ENCODE measurements around the gene SIDT1. TPM values are rescaled to one million over a fixed set of nuclear protein-coding genes. Genes with fewer than 3 reads are reported as not detected.

The SIDT1 gene
- total and polyA plus RNA-seq, 12 donors, result 0.32 to 2.4 (median 0.77) TPM

GRCh38 chr3:113602256-113602655, 69.9 kb downstream of the SIDT1 start:
- Histone ChIP-seq H3K36me3 (no peaks in the 10 kb centered on the region), H3K27ac (no peak overlapping the region), H3K9me3 (no peaks in the 10 kb centered on the region), H3K4me3 (no peak overlapping the region), H3K27me3 (no peaks in the 10 kb centered on the region), H3K4me1 (peaks cover 0 to 9% (median 0%) of the 10 kb centered on the region in 9 donors)
- intact Hi-C loops (cut with DNase I), result no loop called here
- DNase-seq (no peak), ATAC-seq (no peak)
- TF ChIP-seq CTCF (IDR thresholded peaks at IDR 0.05), result no peak
- 91 to 93% methylated on average over 2 of the region's 2 CpGs for WGBS, 2 donors

- H3K27ac ChIP-seq, result no peak overlapping the region
- no peak for ATAC-seq
- intact Hi-C loops (cut with DNase I), result no loop called here
- H3K27me3 ChIP-seq, result no peaks in the 10 kb centered on the region
- WGBS, 2 donors, result 89 to 93% methylated on average over 11 of the region's 11 CpGs
- TF ChIP-seq CTCF (IDR thresholded peaks at IDR 0.05), result no peak
- no peaks in the 10 kb centered on the region for H3K36me3 ChIP-seq
- no peak overlapping the region for H3K4me3 ChIP-seq
- peaks cover 0 to 9% (median 0%) of the 10 kb centered on the region in 9 donors for H3K4me1 ChIP-seq
- H3K9me3 ChIP-seq, result no peaks in the 10 kb centered on the region
- no peak for DNase-seq
Measured at GRCh38 chr3:113602836-113603235, 70.5 kb downstream of the SIDT1 start.

GRCh38 chr3:113606539-113607218, 74.3 kb downstream of the SIDT1 start:
- H3K4me1 ChIP-seq, result peaks cover 0 to 9% (median 0%) of the 10 kb centered on the region in 9 donors
- 58 to 59% methylated on average over 8 of the region's 8 CpGs for WGBS, 2 donors
- no peak for TF ChIP-seq CTCF (IDR thresholded peaks at IDR 0.05)
- no peak overlapping the region for H3K27ac ChIP-seq
- H3K4me3 ChIP-seq, result no peak overlapping the region
- H3K27me3 ChIP-seq, result no peaks in the 10 kb centered on the region
- DNase-seq, result no peak
- intact Hi-C loops (cut with DNase I), result no loop called here
- H3K9me3 ChIP-seq, result no peaks in the 10 kb centered on the region
- no peaks in the 10 kb centered on the region for H3K36me3 ChIP-seq
- ATAC-seq, result no peak

GRCh38 chr3:113607219-113607596, 74.9 kb downstream of the SIDT1 start:
- Histone ChIP-seq H3K27ac (no peak overlapping the region), H3K4me3 (no peak overlapping the region), H3K9me3 (no peaks in the 10 kb centered on the region), H3K4me1 (peaks cover 0 to 9% (median 0%) of the 10 kb centered on the region in 9 donors), H3K36me3 (no peaks in the 10 kb centered on the region), H3K27me3 (no peaks in the 10 kb centered on the region)
- 71 to 76% methylated on average over 5 of the region's 5 CpGs for WGBS, 2 donors
- DNase-seq (no peak), ATAC-seq (no peak)
- intact Hi-C loops (cut with DNase I), result no loop called here
- TF ChIP-seq CTCF (IDR thresholded peaks at IDR 0.05), result no peak

Data from heart right ventricle (tissue), 16 donors.